Femur (tissue), 1 donor: ENCODE data around the gene JAG1.

ENCODE experiments used
- DNase-seq: peaks from one replicate; pipeline ENCODE4 v3.0.0-alpha.2; 2017

Gene JAG1

DNA sequence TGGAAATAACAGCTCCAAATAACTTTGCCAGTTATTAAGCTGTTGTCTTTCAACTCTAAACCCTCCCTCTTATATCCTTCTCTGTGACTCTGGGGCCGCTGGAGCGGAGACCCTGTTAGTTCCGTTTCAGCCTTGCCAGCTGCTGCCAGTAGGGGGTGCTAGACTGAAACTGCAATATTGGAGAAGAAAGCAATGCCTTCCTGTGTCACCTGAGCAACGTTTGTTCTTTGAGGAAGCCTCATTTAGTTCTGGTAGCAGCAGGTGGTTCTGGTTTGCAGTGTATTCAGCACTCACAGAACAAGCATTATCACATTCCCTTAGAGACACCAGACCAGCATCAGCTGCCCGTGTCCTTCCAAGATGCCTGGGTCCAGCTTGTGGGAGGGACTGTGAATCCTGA lies 22.9 kb upstream of the JAG1 start:
- no peak for DNase-seq

DNA sequence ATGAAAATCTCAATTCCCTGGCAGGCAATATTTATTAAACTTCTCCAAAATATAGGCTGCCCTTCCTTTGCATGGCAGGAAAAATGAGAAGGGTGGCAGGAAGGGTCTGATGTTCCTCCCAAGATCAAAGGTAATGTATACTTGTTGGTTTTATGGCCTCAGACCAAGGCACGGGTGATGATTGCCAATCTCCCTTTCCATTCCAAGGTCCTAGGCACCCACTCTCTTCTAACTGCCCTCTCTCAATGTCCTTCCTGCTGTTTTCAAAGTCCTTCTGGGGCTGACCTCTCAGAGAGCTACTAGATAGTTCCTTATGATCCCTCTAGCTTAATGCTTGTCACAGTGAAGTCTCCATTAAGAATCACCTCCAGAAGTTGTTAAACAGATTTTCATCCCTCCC lies 15.6 kb upstream of the JAG1 start:
- no peak for DNase-seq

DNA sequence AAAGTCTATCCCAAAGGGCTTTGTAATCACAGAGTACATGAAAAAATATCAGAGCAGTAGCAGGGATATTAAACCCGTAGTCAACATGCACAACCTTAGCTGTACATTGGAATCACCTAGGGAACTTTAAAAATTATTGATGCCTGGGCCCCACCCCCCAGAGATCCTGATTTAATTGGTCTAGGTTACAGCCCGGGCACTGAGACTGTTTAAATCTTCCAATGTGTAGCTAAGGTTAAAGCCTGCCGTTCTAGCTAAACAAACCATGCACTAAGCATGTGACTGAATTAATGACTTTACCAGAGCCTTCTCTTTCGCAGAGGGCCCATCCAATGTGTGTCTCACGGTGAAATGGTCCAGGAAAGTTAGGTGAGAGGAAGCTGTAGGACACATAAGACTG lies 14.1 kb upstream of the JAG1 start:
- DNase-seq = no peak

DNA sequence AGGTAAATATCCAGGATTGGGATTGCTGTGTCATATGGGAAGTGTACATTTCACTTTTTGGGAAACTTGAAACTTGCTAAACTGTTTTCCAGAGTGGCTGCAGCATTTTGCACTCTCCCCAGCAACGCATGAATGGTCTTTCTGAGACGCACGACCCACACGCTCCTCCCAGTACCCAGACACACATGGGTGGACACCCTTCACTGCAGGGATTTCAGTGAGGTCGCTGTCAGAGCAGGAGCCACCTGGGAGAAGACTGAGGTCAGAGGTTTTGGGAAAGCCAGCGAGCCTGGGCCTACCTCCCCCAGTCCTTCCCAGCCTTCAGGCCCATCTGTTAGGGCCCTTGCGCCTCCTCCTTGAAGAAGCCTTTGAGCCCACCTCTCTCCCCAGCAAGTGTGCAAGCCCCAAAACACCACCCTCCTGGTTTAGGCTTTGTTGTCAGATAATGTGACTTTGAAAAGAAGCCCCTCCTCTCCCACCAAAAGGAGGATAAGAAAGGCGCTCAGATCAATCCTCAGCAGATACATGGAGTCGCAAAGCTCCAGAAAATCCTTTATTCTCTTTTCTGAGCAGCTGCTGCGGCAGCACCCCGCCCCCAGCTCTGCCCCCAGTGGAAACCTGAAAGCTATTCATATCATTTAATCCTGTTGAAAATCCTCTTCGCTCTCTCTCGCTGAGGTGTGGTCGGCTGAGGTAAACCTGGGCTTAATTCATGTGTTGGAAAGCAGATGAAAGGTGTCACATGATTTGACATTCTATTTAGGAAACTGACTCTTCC lies 12.7 kb upstream of the JAG1 start:
- no peak for DNase-seq

DNA sequence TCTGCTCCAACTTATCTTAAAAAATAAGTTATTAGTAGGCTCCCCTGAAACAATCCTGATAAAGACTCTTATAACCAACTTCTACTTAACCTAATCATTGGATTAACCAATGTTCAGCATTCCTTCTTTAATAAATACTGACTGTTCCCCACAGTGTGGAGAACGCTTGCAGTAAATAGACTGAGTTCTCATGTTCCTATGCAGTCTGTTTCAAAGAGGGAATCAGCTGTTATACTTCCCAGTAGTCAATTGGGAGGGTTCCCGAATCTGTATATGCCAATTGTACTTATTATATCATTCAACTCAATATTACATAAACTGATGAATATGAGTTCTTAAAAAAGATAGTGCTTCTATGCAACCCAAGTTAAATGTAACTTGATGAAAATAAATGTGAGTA lies 9.7 kb upstream of the JAG1 start:
- DNase-seq = no peak

DNA sequence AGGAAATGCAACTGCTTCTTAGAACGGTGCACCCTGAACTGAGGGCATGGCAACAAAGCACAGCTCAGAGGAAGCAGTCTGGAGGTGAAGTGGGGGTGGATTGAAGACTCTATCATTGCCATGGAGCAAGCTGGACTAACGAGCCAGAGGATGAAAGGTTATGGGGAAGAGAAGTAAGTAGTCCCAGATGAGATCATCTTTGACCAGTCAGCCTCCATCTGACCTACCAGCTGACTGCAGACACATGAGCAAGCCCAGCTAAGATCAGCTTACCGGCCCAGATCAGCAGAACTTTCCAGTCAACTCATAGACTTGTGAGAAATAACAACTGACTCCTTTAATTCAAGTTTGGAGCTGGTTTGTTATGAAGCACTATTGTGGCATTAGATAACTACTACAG lies 9.1 kb upstream of the JAG1 start:
- DNase-seq = no peak

DNA sequence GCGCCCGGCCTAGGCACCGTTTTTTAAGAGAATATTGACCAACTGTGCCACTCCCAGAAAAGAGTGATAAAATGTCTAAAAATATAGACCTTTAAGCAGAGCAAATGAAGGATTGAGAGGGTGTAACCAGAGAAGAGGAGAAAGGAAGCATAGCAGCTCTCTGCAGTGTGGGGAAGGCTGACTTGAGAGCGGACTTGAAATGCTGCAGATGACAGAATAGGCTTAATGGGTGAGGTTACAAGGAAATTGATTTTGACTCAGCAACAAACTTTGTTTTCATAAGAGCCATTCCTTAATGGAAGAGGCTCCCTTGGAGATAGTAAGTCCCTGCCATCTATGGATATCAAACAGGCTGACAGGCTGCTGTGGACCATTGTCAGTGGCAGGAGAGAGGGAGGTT lies 7.7 kb upstream of the JAG1 start:
- DNase-seq = no peak

DNA sequence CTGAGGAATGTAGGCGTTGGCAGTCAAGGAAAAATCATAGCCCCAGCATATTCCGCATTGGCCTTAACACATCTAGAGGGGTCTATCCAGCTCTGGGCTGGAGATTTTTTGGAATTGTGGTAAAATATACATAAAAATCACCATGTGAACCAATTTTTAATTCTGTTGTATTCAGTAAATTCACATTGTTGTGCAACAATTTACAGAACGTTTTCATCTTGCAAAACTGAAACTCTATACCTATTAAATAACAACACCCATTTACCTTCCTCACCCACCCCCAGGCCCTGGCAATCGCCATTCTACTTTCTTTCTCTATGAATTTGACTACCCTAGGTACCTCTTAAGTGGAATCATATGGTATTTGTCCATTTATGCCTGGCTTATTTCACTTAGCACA lies 6.8 kb upstream of the JAG1 start:
- no peak for DNase-seq

DNA sequence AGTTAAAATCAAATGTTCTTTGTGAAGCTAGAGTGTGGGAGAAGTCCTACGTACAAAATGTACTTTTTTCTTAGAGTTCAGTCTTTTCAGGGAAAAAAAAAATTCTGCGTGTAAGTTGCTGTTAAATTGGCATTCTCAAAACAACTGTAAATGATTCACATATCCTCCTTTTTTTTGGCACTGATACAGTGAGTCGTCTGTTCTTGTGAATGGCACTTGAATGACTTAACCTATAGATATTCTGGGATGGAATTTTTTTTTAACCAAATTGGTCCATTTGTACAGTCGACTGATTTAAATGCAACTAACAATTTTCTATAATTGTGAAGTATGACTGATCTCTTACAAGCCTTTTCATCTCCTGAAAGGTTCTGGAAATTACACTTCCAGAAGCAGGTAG lies 5.5 kb upstream of the JAG1 start:
- no peak for DNase-seq

DNA sequence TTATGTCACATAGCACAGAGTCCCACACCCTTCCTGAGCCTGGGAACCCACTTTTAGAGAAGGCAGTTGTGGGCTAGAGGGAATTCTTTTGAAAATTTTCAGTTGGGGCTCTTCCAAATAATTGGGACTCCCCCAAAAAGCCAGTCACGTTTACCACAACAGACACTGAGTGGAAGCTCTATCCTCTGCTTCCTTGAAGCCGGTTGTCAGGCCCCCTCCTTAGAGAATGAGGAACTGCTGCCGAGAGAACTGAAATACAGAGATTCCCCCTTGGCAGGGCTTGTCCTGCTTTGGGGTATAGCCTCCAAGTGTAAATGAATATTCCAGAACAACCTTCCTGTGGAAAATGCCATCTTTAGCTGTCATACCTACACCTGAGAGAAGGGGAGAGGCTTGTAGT lies 2.7 kb upstream of the JAG1 start:
- DNase-seq = no peak

DNA sequence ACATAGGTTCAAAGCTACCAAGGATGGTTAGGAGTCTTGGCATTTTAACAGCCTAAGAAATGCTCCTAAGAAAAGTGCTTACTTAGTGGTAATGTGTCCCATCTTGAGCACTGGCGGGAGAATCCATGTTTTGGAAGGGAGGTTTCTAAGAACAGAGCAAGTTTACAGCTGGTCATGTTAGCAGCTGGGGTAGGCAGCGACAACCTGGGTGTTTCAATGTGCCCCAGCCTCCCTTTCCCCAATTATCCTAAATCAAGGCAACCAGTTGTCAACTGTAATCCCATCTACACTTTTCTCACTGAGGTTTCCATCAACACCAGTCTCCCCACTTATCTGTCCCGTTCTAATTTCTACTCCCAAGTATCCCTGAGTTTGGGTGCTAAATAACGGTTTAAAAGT lies 1.6 kb upstream of the JAG1 start:
- no peak for DNase-seq

DNA sequence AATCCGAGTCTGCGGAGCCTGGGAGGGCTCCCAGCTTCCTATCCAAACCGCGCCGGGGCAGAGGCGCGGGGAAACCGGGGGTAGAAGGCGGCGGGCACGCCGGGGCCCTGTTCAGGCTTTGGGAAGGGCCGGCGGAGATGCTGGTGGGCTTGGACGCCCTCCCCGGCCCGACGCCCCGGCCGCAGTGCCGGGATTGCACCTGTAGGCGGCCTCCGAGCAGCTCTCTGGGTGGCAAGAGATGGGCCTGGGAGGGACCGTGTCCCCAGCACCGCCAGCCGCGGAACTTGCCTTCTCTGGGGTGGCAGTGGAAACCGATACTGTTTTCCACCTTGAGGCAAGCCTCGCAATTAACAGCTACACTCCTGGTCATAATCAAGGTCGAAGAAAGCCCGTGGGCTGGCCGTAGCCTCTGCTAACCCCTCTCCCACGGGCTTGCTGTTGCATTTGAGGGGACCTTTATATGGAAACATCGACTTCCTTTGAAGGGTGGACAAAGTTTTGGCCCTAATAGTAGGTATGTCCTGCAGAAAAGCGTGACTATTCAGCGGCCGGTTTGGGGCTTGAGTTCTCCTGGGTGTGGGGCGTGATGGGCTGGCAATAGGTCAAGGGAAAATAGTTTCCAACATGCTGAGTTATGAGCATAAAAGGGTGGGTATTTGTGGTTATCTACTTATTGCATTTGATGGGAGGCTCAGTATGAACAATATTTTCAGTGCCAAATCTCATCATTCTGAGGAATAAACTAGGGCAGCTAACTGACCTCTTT lies 1.1 kb upstream of the JAG1 start:
- peak; percentile 88 for DNase-seq

DNA sequence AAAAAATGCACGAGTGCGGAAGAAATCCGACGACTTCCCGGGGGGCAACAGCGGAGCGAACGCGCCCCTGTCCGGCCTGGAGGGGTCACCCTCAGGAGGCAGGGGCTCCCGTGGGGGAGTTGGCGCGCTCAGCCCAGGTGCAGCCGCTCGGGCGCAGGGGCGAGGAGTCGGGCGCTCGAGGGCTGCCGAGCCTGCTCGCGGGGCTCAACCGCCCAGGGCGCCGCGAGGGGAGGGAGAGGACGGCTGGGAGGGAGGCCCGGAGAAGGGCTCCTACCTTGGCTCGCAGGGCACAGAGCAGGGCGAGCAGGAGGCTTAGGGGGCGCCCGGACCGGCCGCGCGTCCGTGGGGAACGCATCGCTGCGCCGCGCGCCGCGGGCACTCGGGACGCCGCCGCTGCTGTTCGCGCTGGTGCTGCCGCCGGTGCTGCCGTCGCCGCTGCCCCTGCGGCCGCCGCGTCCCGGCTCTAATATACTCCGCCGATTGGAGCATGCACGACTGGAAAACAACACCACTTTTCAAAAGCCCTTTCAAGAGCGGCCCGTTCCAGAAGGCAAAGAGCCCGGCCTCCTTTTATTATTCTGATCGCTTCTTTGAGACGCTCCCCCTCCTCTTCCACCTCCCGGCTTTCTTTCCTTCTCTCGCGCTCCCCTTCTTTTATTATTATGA lies 490 bp downstream of the JAG1 start:
- DNase-seq = peak; percentile 59

DNA sequence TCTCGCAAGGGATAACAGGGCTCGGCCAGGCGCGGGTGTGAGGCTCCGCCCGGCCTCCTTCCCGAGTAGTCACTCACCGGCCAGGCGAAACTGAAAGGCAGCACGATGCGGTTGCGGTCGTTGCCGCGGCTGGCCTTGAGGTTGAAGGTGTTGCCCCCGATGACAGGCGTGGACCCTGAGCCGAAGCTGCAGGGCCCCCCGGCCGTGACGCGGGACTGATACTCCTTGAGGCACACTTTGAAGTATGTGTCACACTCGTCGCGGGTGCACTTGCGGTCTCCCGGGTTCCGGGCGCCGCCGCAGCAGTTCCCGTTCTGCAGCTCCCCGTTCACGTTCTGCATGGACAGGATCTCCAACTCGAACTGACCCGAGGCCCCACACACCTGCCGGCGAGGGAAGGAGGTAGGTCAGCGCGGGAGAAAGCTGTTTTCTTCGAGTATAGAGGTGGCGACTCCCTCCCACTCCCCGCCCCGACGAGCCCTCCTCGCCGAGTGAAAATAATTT lies 1.1 kb downstream of the JAG1 start:
- peak; percentile 69 for DNase-seq

DNA sequence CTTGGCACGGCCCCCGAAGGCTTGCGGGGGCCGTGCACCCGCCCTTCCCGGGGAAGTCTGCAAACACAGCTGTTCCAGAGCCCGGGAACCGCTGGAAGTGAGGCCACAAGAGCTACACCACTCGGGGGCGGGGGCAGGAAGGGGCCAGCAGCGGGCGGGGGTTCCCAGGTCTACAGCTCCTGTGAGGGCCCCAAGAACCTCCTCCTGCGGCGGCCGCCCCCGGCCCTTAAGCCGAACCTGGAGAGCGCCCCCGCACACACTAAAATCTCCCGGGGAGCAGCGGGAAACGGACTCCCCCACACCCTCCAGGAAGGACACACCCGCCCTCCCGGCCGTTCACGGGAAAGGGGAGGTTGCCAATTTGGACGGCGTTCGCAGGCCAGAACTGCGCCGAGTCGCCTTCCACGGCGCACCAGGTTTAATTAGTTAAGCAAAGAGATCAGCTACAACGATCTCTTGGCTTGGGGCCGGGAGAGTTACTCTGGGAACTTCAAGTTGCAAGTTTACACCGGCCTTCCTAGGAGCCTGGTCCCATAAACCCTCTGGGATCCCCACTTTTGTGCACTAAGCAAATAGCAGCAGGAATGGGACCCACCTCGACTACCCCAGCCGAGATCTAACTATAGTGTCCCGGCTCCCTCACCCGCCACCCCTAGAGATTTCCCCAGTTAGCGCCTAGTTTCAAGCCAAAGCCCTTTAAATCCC lies 1.7 kb downstream of the JAG1 start:
- DNase-seq = peak; percentile 86

DNA sequence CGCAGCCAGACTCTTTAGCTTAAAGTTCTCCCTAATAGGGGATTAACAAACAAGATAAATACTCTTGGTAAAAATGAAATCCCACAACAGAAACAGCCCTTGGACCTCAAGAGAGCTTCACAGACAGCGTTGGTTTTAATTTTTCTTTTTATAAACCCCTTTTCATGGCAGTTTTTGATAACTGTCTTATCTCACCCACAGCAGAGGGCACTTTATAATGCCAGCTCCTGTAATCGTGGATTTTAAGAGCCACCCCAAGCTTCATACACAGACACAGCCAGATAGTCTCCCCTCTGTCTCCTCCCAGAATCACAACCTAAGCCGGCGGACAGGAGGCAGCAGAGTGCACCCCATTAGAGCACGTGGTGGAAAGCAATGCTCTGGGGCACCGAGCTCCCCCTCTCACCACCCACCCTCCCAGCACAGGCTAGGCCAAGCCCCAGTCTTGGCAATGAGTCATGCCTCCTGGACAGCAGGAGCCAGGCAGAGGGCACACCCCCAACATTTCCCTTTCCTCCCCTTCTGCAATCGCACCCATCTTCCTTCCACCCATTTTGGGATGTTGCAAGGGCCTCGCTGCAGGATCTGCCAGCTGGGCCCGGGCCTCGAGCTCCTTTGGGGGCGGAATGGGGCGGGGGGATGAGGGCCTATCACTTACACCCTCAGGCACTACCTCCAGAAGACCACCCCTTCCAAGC lies 2.4 kb downstream of the JAG1 start:
- DNase-seq = peak; percentile 89

DNA sequence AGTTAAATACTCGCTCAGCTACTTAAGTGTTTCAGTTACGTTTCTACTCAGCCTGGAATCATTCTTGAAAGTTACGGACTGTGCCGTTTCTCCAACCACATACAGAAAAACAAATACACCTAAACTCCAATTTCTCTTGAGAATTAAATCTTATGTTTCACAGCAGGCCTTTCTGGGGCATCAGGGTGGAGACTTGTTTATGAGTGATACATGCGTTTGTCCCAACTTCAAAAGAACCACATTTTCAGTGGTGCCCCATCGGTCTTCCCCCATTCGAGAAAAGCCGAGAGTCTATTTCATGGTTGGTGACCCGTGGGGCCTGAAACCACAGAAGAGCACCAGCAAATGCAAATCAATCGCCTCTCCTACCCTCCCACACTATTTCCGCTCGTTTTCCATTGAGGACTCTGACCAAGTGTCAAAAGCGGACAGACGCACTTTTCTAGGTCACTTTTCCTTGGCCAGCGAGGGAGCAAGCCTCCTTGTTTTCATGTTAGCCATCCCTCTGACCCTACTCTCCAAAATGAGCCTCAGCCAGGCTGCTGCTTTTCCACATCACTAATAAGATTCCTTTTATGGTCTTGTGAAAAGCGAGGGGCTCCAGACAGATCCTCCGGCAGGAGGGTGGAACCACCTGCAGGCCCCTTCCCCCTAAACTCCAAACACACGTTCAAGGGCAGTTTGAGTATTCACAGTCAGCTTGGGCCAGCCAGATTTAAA lies 3.1 kb downstream of the JAG1 start:
- DNase-seq = no peak

DNA sequence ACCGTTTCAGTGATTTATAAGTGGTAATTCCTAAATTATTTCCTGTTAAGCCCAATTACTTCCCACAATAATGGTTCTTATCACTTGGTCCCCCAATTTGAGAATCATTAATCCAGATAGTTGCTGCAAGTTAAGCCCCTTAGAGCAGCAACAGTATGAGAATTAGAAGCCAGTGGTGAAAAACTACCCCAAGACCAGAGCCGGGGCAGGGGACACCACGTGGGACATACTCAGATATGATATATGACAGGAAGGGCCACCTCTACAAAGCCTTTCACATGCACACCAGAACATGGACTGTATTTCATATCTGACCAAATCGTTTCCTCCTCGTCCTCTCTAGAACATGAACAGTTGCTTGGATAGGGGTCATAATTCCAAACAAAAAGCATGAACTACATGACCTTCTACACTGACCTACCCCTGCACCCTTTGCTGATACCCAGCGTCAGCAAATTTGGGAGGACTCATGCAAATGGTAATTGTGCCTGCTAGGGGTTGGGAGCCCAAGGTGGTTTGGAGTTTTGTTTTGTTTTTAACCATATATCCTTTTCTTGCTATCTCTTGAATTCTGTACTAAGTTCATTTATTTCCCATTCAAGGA lies 3.9 kb downstream of the JAG1 start:
- DNase-seq = no peak

DNA sequence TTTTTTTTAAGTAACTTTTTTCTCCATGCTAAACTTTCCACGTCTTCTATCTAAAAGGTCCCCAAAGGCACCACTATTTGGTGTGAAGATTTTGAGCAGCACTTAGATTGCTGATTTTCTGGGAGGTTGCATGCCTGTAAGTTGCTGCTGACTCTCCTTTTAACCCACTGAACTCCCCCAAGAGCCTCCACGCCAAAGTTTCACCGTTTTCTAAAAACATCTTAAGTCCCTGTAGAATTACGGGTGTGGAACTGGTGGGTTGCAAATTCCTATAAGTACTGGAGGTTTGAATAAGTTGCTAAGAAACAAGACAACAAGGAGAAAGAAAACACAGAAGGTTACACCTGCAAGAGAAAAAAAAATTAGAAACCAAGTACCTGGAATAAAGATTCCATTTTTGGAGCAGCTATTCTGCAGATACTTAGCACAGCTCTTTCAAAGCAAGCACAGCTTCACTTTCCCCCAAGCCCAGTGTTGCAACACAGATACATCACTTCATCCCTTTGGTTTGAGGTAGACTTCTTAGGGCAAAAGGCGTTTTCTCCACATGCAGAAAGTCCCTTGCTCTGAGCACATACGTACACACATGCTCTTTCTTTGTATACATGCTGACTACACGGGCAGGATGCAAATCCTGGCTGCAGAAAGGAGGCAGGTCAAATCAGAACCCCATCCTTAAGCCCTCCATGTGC lies 5.0 kb downstream of the JAG1 start:
- no peak for DNase-seq

DNA sequence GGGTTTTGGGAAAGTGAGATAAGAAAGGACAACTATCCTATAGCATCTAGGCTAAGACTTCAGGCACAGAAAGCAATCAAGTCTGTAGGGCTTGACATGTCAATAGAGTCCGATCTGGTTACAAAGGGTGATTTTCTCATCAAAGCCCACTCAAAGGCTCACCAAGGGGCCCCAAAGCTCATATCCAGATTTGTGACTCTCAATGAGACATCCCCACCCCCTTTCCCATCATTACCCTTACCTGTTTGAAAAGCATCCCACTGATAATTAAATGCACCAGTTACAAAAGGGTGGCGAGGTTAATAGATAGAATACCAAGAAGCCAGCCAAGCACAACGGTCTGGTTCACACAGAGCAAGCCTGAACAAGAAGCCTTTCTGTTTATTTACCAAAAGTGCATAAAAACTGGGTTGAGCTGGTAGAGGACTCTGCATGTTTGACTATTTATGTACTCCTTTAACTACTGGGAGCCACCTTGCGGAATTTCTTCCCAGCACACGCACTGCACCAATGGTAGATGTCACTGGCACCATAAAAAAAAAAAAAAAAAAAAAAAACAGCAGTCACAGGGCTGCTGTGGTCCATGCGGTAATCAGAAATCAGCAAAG lies 6.1 kb downstream of the JAG1 start:
- DNase-seq = peak; percentile 4

DNA sequence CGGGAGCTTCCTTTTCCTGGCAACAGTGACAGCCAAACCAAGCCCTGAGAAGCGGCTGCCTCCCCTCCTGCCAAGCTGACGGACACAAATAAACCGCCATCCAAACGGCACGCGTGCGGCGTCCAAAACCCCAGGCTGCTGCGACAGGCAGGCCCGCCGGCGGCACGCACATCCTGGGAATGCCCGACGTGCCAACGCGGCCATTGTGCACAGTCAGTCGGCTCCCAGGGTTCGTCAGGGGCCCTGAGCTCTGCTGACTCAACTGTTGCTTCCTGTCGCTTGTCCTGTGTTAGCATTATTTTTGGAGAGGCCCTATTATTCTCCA lies 6.8 kb downstream of the JAG1 start:
- DNase-seq = peak; percentile 27
